Gastroesophageal sphincter (tissue), 4 donors: ENCODE measurements around the gene ANXA4. TPM values are rescaled to one million over a fixed set of nuclear protein-coding genes. Genes with fewer than 3 reads are reported as not detected.
"Not testable (repeated sequence)": the region's sequence is repeated elsewhere in the genome, so short reads cannot be mapped to it uniquely, and the experiment has no call there.

Source experiments
- ATAC-seq: fragments of 150-250 bp; one replicate; pipeline ENCODE4 v1.9.1; 2016; ENCODE audit warnings: mild to moderate bottlenecking, moderate library complexity
- H3K27ac ChIP-seq, 4 donors: fragments of 200-600 bp; sonication (generic) in 3 of 4; 1 replicate in 3 of 4; 2 replicates in 1 of 4; pipeline ENCODE4 v1.5.1; 2016 to 2019
- H3K27me3 ChIP-seq: fragments of 200-600 bp; sonication (generic); one replicate; pipeline ENCODE4 v1.5.1; 2019
- H3K36me3 ChIP-seq, 2 donors: fragments of 200-600 bp; sonication (generic); one replicate each; pipeline ENCODE4 v1.5.1; 2019; ENCODE audit warnings: control low read depth in 1 of 2
- H3K4me1 ChIP-seq, 3 donors: fragments of 200-600 bp; sonication (generic); 1 replicate in 2 of 3; 2 replicates in 1 of 3; pipeline ENCODE4 v1.5.1; 2016 to 2019; ENCODE audit warnings: control low read depth in 2 of 3
- H3K4me3 ChIP-seq, 2 donors: fragments of 200-600 bp; sonication (generic); one replicate each; pipeline ENCODE4 v1.5.1; 2019; ENCODE audit warnings: mild to moderate bottlenecking in 1 of 2, moderate library complexity in 1 of 2
- H3K9me3 ChIP-seq, 3 donors: fragments of 200-600 bp; sonication (generic); one replicate each; pipeline ENCODE4 v1.5.1; 2017 to 2019; ENCODE audit warnings: control low read depth in 2 of 3
- CTCF ChIP-seq, 4 experiments: fragments of 200-600 bp in 2 of 4; fragments of 450-650 bp in 2 of 4; sonication (generic) in 1 of 4; IDR thresholded peaks; one replicate each; pipeline ENCODE4 v1.5.1; 2017 to 2019; ENCODE audit warnings: antibody characterized with exemption in 4 of 4, mild to moderate bottlenecking in 2 of 4, moderate library complexity in 2 of 4
- EP300 ChIP-seq: sonication (generic); formaldehyde crosslinking; IDR thresholded peaks from one replicate; pipeline ENCODE4 v1.6.1; 2017; ENCODE audit warnings: antibody characterized with exemption, mild to moderate bottlenecking
- POLR2A ChIP-seq, 2 donors: fragments of 450-650 bp; IDR thresholded peaks; one replicate each; pipeline ENCODE4 v1.6.1; 2017; ENCODE audit warnings: antibody characterized with exemption in 2 of 2, mild to moderate bottlenecking in 2 of 2, moderate library complexity in 1 of 2
- POLR2AphosphoS5 ChIP-seq: sonication (generic); formaldehyde crosslinking; IDR thresholded peaks from one replicate; pipeline ENCODE4 v1.6.1; 2017; ENCODE audit warnings: antibody characterized with exemption
- WGBS, 2 donors: methylation state at CpG; one replicate each; pipeline ENCODE4 v1.1.5; 2018; ENCODE audit warnings: low coverage in 1 of 2; 5-methylcytosine and 5-hydroxymethylcytosine counted together
- total RNA-seq, 4 donors: library from RNA; depleted of rRNA; stranded (reverse); fragments of >200 nt; gene quantifications; one replicate each; pipeline ENCODE4 v1.1.0, GENCODE V29; 2016

The ANXA4 gene
- total RNA-seq, 4 donors from 2014 or later: 49.0 to 66.8 (median 58.1) TPM

- Histone ChIP-seq H3K9me3 (no peaks in the 10 kb centered on the region), H3K36me3 (peaks cover 0 to 5% of the 10 kb centered on the region in 2 donors), H3K4me1 (peaks cover 0 to 15% (median 12%) of the 10 kb centered on the region in 3 donors), H3K4me3 (peak overlapping the region in 1 of 2 donors; percentile 13), H3K27me3 (no peaks in the 10 kb centered on the region), H3K27ac (peak overlapping the region; percentile 47 to 63 (median 54))
- peak; percentile 56 for ATAC-seq
- WGBS, 2 donors: 77 to 83% methylated on average over 12 to 13 of the region's 14 CpGs
- TF ChIP-seq EP300 (no peak), POLR2AphosphoS5 (no peak), POLR2A (IDR thresholded peaks at IDR 0.05) (no peak), CTCF (IDR thresholded peaks at IDR 0.05) (no peak)
Observed at GRCh38 chr2:69762513-69763494, 20.9 kb downstream of the ANXA4 start.

GRCh38 chr2:69763831-69764230 lies 21.9 kb downstream of the ANXA4 start:
- peak overlapping the region in 1 of 4 donors; percentile 6 for H3K27ac ChIP-seq
- H3K4me3 ChIP-seq, ATAC-seq, H3K9me3 ChIP-seq, H3K36me3 ChIP-seq, H3K27me3 ChIP-seq: not testable (repeated sequence)
- WGBS, 2 donors: 87 to 89% methylated on average over 6 to 7 of the region's 7 CpGs
- peaks cover 0 to 15% (median 12%) of the 10 kb centered on the region in 3 donors for H3K4me1 ChIP-seq

GRCh38 chr2:69764286-69765095 lies 22.6 kb downstream of the ANXA4 start:
- H3K27me3 ChIP-seq: no peaks in the 10 kb centered on the region
- H3K27ac ChIP-seq: no peak overlapping the region
- no peak overlapping the region for H3K4me3 ChIP-seq
- H3K36me3 ChIP-seq: no peaks in the 10 kb centered on the region
- TF ChIP-seq EP300 (no peak), CTCF (IDR thresholded peaks at IDR 0.05) (no peak), POLR2AphosphoS5 (no peak), POLR2A (IDR thresholded peaks at IDR 0.05) (no peak)
- H3K4me1 ChIP-seq: peaks cover 0 to 18% (median 12%) of the 10 kb centered on the region in 3 donors
- H3K9me3 ChIP-seq: no peaks in the 10 kb centered on the region
- ATAC-seq: no peak
- 81 to 98% methylated on average over 4 to 5 of the region's 5 CpGs for WGBS, 2 donors

GRCh38 chr2:69765096-69765380 lies 23.1 kb downstream of the ANXA4 start:
- WGBS, 2 donors: 87 to 92% methylated on average over 2 of the region's 2 CpGs
- H3K9me3 ChIP-seq: no peaks in the 10 kb centered on the region
- no peak for ATAC-seq
- no peak overlapping the region for H3K4me3 ChIP-seq
- H3K27me3 ChIP-seq: no peaks in the 10 kb centered on the region
- no peak overlapping the region for H3K27ac ChIP-seq
- no peaks in the 10 kb centered on the region for H3K36me3 ChIP-seq
- H3K4me1 ChIP-seq: peaks cover 0 to 23% (median 15%) of the 10 kb centered on the region in 3 donors
- TF ChIP-seq EP300 (no peak), CTCF (IDR thresholded peaks at IDR 0.05) (no peak), POLR2AphosphoS5 (no peak), POLR2A (IDR thresholded peaks at IDR 0.05) (no peak)

- Histone ChIP-seq H3K27me3 (no peaks in the 10 kb centered on the region), H3K4me1 (peaks cover 0 to 31% (median 21%) of the 10 kb centered on the region in 3 donors), H3K36me3 (no peaks in the 10 kb centered on the region), H3K27ac (no peak overlapping the region), H3K4me3 (no peak overlapping the region), H3K9me3 (no peaks in the 10 kb centered on the region)
- no peak for ATAC-seq
- WGBS, 2 donors: 65 to 77% methylated on average over 3 of the region's 3 CpGs
- TF ChIP-seq EP300: no peak
- TF ChIP-seq POLR2A (IDR thresholded peaks at IDR 0.05): no peak
- no peak for TF ChIP-seq CTCF (IDR thresholded peaks at IDR 0.05)
- TF ChIP-seq POLR2AphosphoS5: no peak
Observed at GRCh38 chr2:69766014-69766413, 24.1 kb downstream of the ANXA4 start.
